ENCODE data around the gene RTN4RL2. TPM values are rescaled to one million over a fixed set of nuclear protein-coding genes. Genes with fewer than 3 reads are reported as not detected.

Gene RTN4RL2
- under 1 TPM; 0.20 to 0.49 TPM for polyA plus RNA-seq

DNA sequence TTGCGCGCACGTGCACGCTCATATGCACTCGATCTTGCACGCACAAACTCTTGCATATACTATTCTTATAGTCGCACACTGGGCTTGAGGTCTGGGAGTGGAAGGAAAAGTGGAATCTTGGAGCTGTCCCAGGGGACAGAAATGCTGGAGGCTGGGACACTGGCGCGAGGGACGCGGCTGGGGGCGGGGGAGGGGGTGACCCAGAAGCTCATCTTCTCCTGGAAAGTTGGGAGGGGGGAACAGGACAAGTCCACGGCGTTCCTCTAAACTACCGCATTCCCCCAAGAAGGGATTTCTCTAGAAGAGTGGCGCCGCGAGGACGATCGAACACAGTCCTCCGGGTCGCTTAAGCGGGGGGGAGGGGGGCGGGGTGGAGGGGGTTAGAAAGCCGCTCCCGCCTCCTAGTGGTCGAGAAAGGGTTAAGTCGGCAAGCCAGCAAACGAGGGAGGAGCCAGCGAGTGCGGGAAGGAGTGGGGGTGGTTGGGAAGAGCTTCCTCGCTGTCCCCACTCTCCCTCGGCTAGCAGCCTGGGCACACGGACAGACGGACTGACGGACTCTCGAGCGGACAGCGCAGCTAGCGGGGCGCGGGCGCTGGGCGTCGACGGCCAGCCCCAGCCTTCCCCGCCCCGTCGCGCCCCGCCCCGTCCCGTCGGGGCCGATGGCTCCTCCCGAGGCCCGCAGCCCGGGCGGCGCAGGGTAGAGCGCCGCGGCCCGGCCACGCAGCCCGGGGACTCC is at the start of gene RTN4RL2:
Gene RTN4RL2 (plus strand): TSS at position 507 of the 736 bp plus-strand sequence. CDS start 338 bp downstream, outside the sequence.
- WGBS, 2 donors = 1% methylated on average over 32 to 66 of the region's 66 CpGs
- H3K9me3 ChIP-seq (ENCODE audit: control insufficient read depth in 2 of 2, insufficient read depth in 1 of 2, low read depth in 1 of 2, low read length in 1 of 2) = no peaks in the 10 kb centered on the region
- H3K4me1 ChIP-seq (ENCODE audit: control insufficient read depth in 2 of 2, insufficient read depth in 2 of 2, low read length in 1 of 2) = peaks cover 18 to 20% of the 10 kb centered on the region in 2 donors
- peaks cover 0 to 7% of the 10 kb centered on the region in 2 donors for H3K27me3 ChIP-seq (ENCODE audit: control insufficient read depth in 1 of 2, insufficient read depth in 2 of 2, low read length in 2 of 2)
- no peak within 1 kb of the TSS for H3K27ac ChIP-seq (ENCODE audit: low read depth in 2 of 2, low read length in 1 of 2)
- no peaks in the 10 kb centered on the region for H3K36me3 ChIP-seq (ENCODE audit: control insufficient read depth in 2 of 2, insufficient read depth in 2 of 2, low read length in 1 of 2)
- H3K4me3 ChIP-seq (ENCODE audit: low read depth in 1 of 2, low read length in 2 of 2) = peak within 1 kb of the TSS; percentile 42

DNA sequence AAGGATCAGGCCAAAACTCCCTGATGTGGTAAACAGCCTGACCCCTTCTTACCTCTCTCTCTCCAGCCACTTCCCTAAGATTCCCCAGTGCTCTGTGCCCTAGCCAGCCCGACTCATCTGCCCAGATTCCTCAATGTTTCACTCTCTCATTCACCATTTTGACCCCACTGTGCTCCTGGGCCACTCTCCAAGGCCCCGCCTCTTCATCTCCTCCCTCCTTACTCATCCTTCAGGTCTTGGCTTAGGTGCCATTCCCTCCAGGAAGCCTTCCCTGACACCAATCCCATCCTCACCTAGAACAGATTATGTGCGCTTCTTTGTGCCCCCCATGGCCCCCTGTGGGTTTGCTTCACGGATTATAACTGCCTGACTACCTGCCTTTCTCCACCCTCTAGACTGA is 46.6 kb upstream of the RTN4RL2 start:
- Histone ChIP-seq H3K4me1 (ENCODE audit: control insufficient read depth in 2 of 2, insufficient read depth in 2 of 2, low read length in 1 of 2) (no peaks in the 10 kb centered on the region), H3K27ac (ENCODE audit: low read depth in 2 of 2, low read length in 1 of 2) (no peak overlapping the region), H3K36me3 (ENCODE audit: control insufficient read depth in 2 of 2, insufficient read depth in 2 of 2, low read length in 1 of 2) (peaks cover 16 to 46% of the 10 kb centered on the region in 2 donors), H3K9me3 (ENCODE audit: control insufficient read depth in 2 of 2, insufficient read depth in 1 of 2, low read depth in 1 of 2, low read length in 1 of 2) (no peaks in the 10 kb centered on the region), H3K4me3 (ENCODE audit: low read depth in 1 of 2, low read length in 2 of 2) (no peak overlapping the region), H3K27me3 (ENCODE audit: control insufficient read depth in 1 of 2, insufficient read depth in 2 of 2, low read length in 2 of 2) (no peaks in the 10 kb centered on the region)
- 87 to 88% methylated on average over 4 of the region's 4 CpGs for WGBS, 2 donors

DNA sequence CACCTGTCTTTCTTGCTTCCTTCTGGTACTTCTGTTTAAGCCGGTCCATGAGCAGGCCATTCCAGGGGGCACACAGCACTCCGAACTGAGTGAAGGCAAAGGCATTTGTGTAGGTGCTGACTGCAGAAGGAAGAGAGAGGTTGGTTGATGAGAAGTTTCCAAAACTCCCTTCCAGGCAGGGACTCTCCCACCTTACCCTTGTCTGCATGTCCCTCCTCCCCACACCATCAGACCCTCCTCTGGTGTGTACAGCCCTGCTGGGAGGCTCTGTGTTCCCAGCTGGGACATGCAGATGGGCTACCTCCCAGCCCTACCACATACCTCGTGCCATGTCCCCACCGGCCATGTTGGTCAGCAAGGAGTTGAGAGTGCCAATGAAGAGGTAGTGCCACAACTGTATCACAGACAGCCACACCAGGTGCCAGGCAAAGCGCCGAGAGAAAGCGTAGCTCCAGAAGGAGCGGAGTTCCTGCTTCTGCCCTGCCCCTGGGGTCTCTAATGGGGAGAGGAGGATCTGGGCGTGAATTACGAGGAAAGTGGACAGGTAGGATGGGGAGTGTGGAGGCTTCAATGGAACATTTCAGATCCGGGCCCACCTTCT is 45.6 kb upstream of the RTN4RL2 start:
- no peaks in the 10 kb centered on the region for H3K27me3 ChIP-seq (ENCODE audit: control insufficient read depth in 1 of 2, insufficient read depth in 2 of 2, low read length in 2 of 2)
- peaks cover 16 to 37% of the 10 kb centered on the region in 2 donors for H3K36me3 ChIP-seq (ENCODE audit: control insufficient read depth in 2 of 2, insufficient read depth in 2 of 2, low read length in 1 of 2)
- H3K9me3 ChIP-seq (ENCODE audit: control insufficient read depth in 2 of 2, insufficient read depth in 1 of 2, low read depth in 1 of 2, low read length in 1 of 2) = no peaks in the 10 kb centered on the region
- no peaks in the 10 kb centered on the region for H3K4me1 ChIP-seq (ENCODE audit: control insufficient read depth in 2 of 2, insufficient read depth in 2 of 2, low read length in 1 of 2)
- no peak overlapping the region for H3K4me3 ChIP-seq (ENCODE audit: low read depth in 1 of 2, low read length in 2 of 2)
- 94 to 95% methylated on average over 11 of the region's 11 CpGs for WGBS, 2 donors
- no peak overlapping the region for H3K27ac ChIP-seq (ENCODE audit: low read depth in 2 of 2, low read length in 1 of 2)

- H3K27ac ChIP-seq (ENCODE audit: low read depth in 2 of 2, low read length in 1 of 2) = no peak overlapping the region
- peaks cover 18 to 35% of the 10 kb centered on the region in 2 donors for H3K36me3 ChIP-seq (ENCODE audit: control insufficient read depth in 2 of 2, insufficient read depth in 2 of 2, low read length in 1 of 2)
- WGBS, 2 donors = 88 to 92% methylated on average over 3 of the region's 3 CpGs
- H3K4me1 ChIP-seq (ENCODE audit: control insufficient read depth in 2 of 2, insufficient read depth in 2 of 2, low read length in 1 of 2) = no peaks in the 10 kb centered on the region
- H3K4me3 ChIP-seq (ENCODE audit: low read depth in 1 of 2, low read length in 2 of 2) = no peak overlapping the region
- no peaks in the 10 kb centered on the region for H3K27me3 ChIP-seq (ENCODE audit: control insufficient read depth in 1 of 2, insufficient read depth in 2 of 2, low read length in 2 of 2)
- no peaks in the 10 kb centered on the region for H3K9me3 ChIP-seq (ENCODE audit: control insufficient read depth in 2 of 2, insufficient read depth in 1 of 2, low read depth in 1 of 2, low read length in 1 of 2)
Measured at GRCh38 chr11:57416436-57416835, 43.9 kb upstream of the RTN4RL2 start.

DNA sequence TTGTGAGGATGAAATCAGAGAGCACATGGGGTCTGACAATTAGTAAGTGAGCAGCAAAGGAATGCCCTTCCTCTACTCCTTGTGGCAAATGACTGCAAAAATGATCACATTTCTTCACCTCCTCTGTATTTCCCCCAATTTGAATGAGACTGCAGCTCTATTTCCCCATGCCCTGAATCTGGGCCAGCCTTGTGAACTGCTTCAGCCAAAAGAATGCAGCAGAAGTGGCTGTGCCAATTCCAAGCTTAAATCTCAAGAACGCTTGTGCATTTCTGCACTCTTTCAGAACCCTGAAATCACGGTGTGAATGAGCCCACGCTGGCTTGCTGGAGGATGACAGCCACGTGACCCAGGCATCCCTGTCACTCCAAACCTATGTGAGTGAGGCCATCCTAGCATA is 43.3 kb upstream of the RTN4RL2 start:
- H3K36me3 ChIP-seq (ENCODE audit: control insufficient read depth in 2 of 2, insufficient read depth in 2 of 2, low read length in 1 of 2) = peaks cover 18 to 35% of the 10 kb centered on the region in 2 donors
- no peaks in the 10 kb centered on the region for H3K9me3 ChIP-seq (ENCODE audit: control insufficient read depth in 2 of 2, insufficient read depth in 1 of 2, low read depth in 1 of 2, low read length in 1 of 2)
- no peaks in the 10 kb centered on the region for H3K4me1 ChIP-seq (ENCODE audit: control insufficient read depth in 2 of 2, insufficient read depth in 2 of 2, low read length in 1 of 2)
- H3K27me3 ChIP-seq (ENCODE audit: control insufficient read depth in 1 of 2, insufficient read depth in 2 of 2, low read length in 2 of 2) = no peaks in the 10 kb centered on the region
- H3K27ac ChIP-seq (ENCODE audit: low read depth in 2 of 2, low read length in 1 of 2) = no peak overlapping the region
- WGBS, 2 donors = 58 to 60% methylated on average over 4 of the region's 4 CpGs
- no peak overlapping the region for H3K4me3 ChIP-seq (ENCODE audit: low read depth in 1 of 2, low read length in 2 of 2)

DNA sequence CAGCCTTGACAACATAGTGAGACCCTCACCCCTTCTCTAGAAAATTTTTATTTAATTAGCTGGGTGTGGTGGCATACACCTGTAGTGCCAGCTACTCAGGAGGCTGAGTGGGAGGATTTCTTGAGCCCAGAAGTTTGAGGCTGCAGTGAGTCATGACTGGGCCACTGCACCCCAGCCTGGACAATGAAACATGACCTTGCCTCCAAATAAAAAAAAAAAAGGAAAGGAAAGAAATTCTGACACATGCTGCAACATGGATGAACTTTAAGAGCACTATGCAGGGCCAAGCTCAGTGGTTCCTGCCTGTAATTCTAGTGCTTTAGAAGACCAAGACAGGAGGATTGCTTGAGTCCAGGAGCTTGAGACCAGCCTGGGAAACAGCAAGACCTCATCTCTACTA is 42.2 kb upstream of the RTN4RL2 start:
- Histone ChIP-seq H3K27ac (ENCODE audit: low read depth in 2 of 2, low read length in 1 of 2) (no peak overlapping the region), H3K4me1 (ENCODE audit: control insufficient read depth in 2 of 2, insufficient read depth in 2 of 2, low read length in 1 of 2) (peaks cover 0 to 2% of the 10 kb centered on the region in 2 donors), H3K4me3 (ENCODE audit: low read depth in 1 of 2, low read length in 2 of 2) (no peak overlapping the region), H3K27me3 (ENCODE audit: control insufficient read depth in 1 of 2, insufficient read depth in 2 of 2, low read length in 2 of 2) (no peaks in the 10 kb centered on the region), H3K36me3 (ENCODE audit: control insufficient read depth in 2 of 2, insufficient read depth in 2 of 2, low read length in 1 of 2) (peaks cover 18 to 35% of the 10 kb centered on the region in 2 donors), H3K9me3 (ENCODE audit: control insufficient read depth in 2 of 2, insufficient read depth in 1 of 2, low read depth in 1 of 2, low read length in 1 of 2) (no peaks in the 10 kb centered on the region)

DNA sequence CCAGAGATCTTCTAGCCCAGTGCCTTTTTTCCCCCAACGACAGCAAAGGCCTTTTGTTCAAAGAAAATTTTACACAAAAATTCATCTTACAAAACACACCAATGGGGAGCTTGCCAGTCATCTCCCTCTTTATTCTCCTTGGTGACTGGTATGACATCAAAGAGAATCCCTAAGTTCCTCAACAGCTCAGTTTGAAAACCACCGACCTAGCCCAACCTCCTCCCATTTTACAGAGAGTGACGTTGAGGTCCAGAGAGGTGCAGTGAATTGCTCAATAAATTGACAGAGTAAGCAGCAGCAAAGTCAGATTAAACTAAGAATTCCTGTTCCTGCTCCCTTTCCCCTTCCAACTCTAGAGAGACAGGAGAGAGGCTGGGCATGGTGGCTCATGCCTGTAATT is 41.2 kb upstream of the RTN4RL2 start:
- H3K36me3 ChIP-seq (ENCODE audit: control insufficient read depth in 2 of 2, insufficient read depth in 2 of 2, low read length in 1 of 2) = peaks cover 18 to 29% of the 10 kb centered on the region in 2 donors

GRCh38 chr11:57421066-57421465 is 39.3 kb upstream of the RTN4RL2 start:
- Histone ChIP-seq H3K36me3 (ENCODE audit: control insufficient read depth in 2 of 2, insufficient read depth in 2 of 2, low read length in 1 of 2) (peaks cover 8 to 19% of the 10 kb centered on the region in 2 donors), H3K27ac (ENCODE audit: low read depth in 2 of 2, low read length in 1 of 2) (no peak overlapping the region), H3K4me3 (ENCODE audit: low read depth in 1 of 2, low read length in 2 of 2) (no peak overlapping the region), H3K4me1 (ENCODE audit: control insufficient read depth in 2 of 2, insufficient read depth in 2 of 2, low read length in 1 of 2) (peaks cover 0 to 21% of the 10 kb centered on the region in 2 donors), H3K9me3 (ENCODE audit: control insufficient read depth in 2 of 2, insufficient read depth in 1 of 2, low read depth in 1 of 2, low read length in 1 of 2) (no peaks in the 10 kb centered on the region), H3K27me3 (ENCODE audit: control insufficient read depth in 1 of 2, insufficient read depth in 2 of 2, low read length in 2 of 2) (no peaks in the 10 kb centered on the region)
- 94 to 98% methylated on average over 4 of the region's 4 CpGs for WGBS, 2 donors

More for the DNA sequence above, 41.2 kb upstream of the RTN4RL2 start:
- H3K4me3 ChIP-seq (ENCODE audit: low read depth in 1 of 2, low read length in 2 of 2) = no peak overlapping the region
- H3K27me3 ChIP-seq (ENCODE audit: control insufficient read depth in 1 of 2, insufficient read depth in 2 of 2, low read length in 2 of 2) = no peaks in the 10 kb centered on the region
- peaks cover 0 to 5% of the 10 kb centered on the region in 2 donors for H3K4me1 ChIP-seq (ENCODE audit: control insufficient read depth in 2 of 2, insufficient read depth in 2 of 2, low read length in 1 of 2)
- H3K9me3 ChIP-seq (ENCODE audit: control insufficient read depth in 2 of 2, insufficient read depth in 1 of 2, low read depth in 1 of 2, low read length in 1 of 2) = no peaks in the 10 kb centered on the region
- H3K27ac ChIP-seq (ENCODE audit: low read depth in 2 of 2, low read length in 1 of 2) = no peak overlapping the region
- 85 to 90% methylated on average over 3 of the region's 3 CpGs for WGBS, 2 donors

- no peaks in the 10 kb centered on the region for H3K27me3 ChIP-seq (ENCODE audit: control insufficient read depth in 1 of 2, insufficient read depth in 2 of 2, low read length in 2 of 2)
- H3K27ac ChIP-seq (ENCODE audit: low read depth in 2 of 2, low read length in 1 of 2) = no peak overlapping the region
- peaks cover 3 to 23% of the 10 kb centered on the region in 2 donors for H3K4me1 ChIP-seq (ENCODE audit: control insufficient read depth in 2 of 2, insufficient read depth in 2 of 2, low read length in 1 of 2)
- H3K4me3 ChIP-seq (ENCODE audit: low read depth in 1 of 2, low read length in 2 of 2) = no peak overlapping the region
- H3K36me3 ChIP-seq (ENCODE audit: control insufficient read depth in 2 of 2, insufficient read depth in 2 of 2, low read length in 1 of 2) = peaks cover 7 to 12% of the 10 kb centered on the region in 2 donors
- H3K9me3 ChIP-seq (ENCODE audit: control insufficient read depth in 2 of 2, insufficient read depth in 1 of 2, low read depth in 1 of 2, low read length in 1 of 2) = no peaks in the 10 kb centered on the region
Measured at GRCh38 chr11:57421805-57422204, 38.5 kb upstream of the RTN4RL2 start.

DNA sequence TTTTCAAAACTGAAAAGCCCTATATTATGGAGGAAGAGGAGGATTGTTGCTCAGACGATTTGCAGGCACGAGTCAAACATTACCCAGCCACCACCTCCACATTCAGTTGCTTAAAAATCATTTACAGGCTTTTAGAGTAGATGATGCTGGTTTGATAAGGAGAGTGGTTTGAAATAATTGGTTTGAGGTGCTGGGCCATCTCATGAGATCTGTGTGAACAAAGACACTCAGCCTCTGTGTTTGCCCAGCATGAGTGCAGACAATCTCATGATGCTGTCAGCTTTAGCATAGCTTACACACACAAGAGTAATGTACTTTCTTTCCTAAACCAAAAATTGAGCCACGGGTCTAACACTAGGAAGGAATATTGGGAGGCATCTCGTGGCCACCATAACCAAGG is 37.7 kb upstream of the RTN4RL2 start:
- Histone ChIP-seq H3K27me3 (ENCODE audit: control insufficient read depth in 1 of 2, insufficient read depth in 2 of 2, low read length in 2 of 2) (no peaks in the 10 kb centered on the region), H3K4me1 (ENCODE audit: control insufficient read depth in 2 of 2, insufficient read depth in 2 of 2, low read length in 1 of 2) (peaks cover 4 to 23% of the 10 kb centered on the region in 2 donors), H3K4me3 (ENCODE audit: low read depth in 1 of 2, low read length in 2 of 2) (no peak overlapping the region), H3K36me3 (ENCODE audit: control insufficient read depth in 2 of 2, insufficient read depth in 2 of 2, low read length in 1 of 2) (peaks cover 2 to 5% of the 10 kb centered on the region in 2 donors), H3K9me3 (ENCODE audit: control insufficient read depth in 2 of 2, insufficient read depth in 1 of 2, low read depth in 1 of 2, low read length in 1 of 2) (no peaks in the 10 kb centered on the region), H3K27ac (ENCODE audit: low read depth in 2 of 2, low read length in 1 of 2) (no peak overlapping the region)
- WGBS, 2 donors = 83 to 84% methylated on average over 4 of the region's 4 CpGs
